ENCODE measurements around the gene RPL39. TPM values are rescaled to one million over a fixed set of nuclear protein-coding genes. Genes with fewer than 3 reads are reported as not detected.
"Not testable (repeated sequence)": the region's sequence is repeated elsewhere in the genome, so short reads cannot be mapped to it uniquely, and the experiment has no call there.

RPL39 gene
- total and polyA plus RNA-seq, 2 experiments from 2014 or later = 2,910 to 2,912 TPM

GRCh38 chrX:119824221-119824620, 32.8 kb upstream of the RPL39 start:
- H3K27ac ChIP-seq (ENCODE audit: low read depth); H3K9me2 ChIP-seq (ENCODE audit: insufficient read depth); H3K4me1 ChIP-seq (ENCODE audit: insufficient read depth); ATAC-seq; H3F3A ChIP-seq (replicated peaks; ENCODE audit: low read depth); DNase-seq (ENCODE audit: low spot score); H3K27me3 Mint-ChIP-seq (ENCODE audit: insufficient read depth, low read depth, poor library complexity); H2AFZ ChIP-seq; H3K27me3 ChIP-seq (ENCODE audit: insufficient read depth); H3K4me2 ChIP-seq; H3K4me3 Mint-ChIP-seq; H4K20me1 ChIP-seq (replicated peaks; ENCODE audit: insufficient read depth); H3K79me2 ChIP-seq (replicated peaks; ENCODE audit: insufficient read depth); H3K4me3 ChIP-seq; H3K9me3 Mint-ChIP-seq; H3K36me3 ChIP-seq (ENCODE audit: insufficient read depth); H3K27ac Mint-ChIP-seq; H3K36me3 Mint-ChIP-seq (ENCODE audit: low read depth); H3K4me1 Mint-ChIP-seq: not testable (repeated sequence)

GRCh38 chrX:119821703-119822102, 30.3 kb upstream of the RPL39 start:
- not testable (repeated sequence) for H3K9me3 Mint-ChIP-seq; H3K4me1 Mint-ChIP-seq; H4K20me1 ChIP-seq (replicated peaks; ENCODE audit: insufficient read depth); H2AFZ ChIP-seq; H3K36me3 ChIP-seq (ENCODE audit: insufficient read depth); H3K4me3 Mint-ChIP-seq; H3K36me3 Mint-ChIP-seq (ENCODE audit: low read depth); H3K27me3 ChIP-seq (ENCODE audit: insufficient read depth); H3K79me2 ChIP-seq (replicated peaks; ENCODE audit: insufficient read depth); H3K27me3 Mint-ChIP-seq (ENCODE audit: insufficient read depth, low read depth, poor library complexity); H3K27ac ChIP-seq (ENCODE audit: low read depth); H3K4me2 ChIP-seq; DNase-seq (ENCODE audit: low spot score); H3K4me1 ChIP-seq (ENCODE audit: insufficient read depth); H3F3A ChIP-seq (replicated peaks; ENCODE audit: low read depth); H3K27ac Mint-ChIP-seq; H3K4me3 ChIP-seq; H3K9me2 ChIP-seq (ENCODE audit: insufficient read depth); ATAC-seq

- Histone ChIP-seq H3K27ac (ENCODE audit: low read depth) (no peak overlapping the region), H3K4me1 (ENCODE audit: insufficient read depth) (no peaks in the 10 kb centered on the region), H3K27me3 (ENCODE audit: insufficient read depth) (no peaks in the 10 kb centered on the region), H3K36me3 (ENCODE audit: insufficient read depth) (no peaks in the 10 kb centered on the region), H3F3A (replicated peaks; ENCODE audit: low read depth) (no peaks in the 10 kb centered on the region), H3K4me3 (no peak overlapping the region), H4K20me1 (replicated peaks; ENCODE audit: insufficient read depth) (no peaks in the 10 kb centered on the region), H3K4me2 (no peak overlapping the region), H3K9me2 (ENCODE audit: insufficient read depth) (no peaks in the 10 kb centered on the region), H2AFZ (no peak overlapping the region), H3K79me2 (replicated peaks; ENCODE audit: insufficient read depth) (no peaks in the 10 kb centered on the region)
- peaks cover 2% of the 10 kb centered on the region for H3K27me3 Mint-ChIP-seq (ENCODE audit: insufficient read depth, low read depth, poor library complexity)
- no peak overlapping the region for H3K4me3 Mint-ChIP-seq
- no peak overlapping the region for H3K27ac Mint-ChIP-seq
- DNase-seq (ENCODE audit: low spot score) (no peak), ATAC-seq (no peak)
- no peaks in the 10 kb centered on the region for H3K36me3 Mint-ChIP-seq (ENCODE audit: low read depth)
- no peaks in the 10 kb centered on the region for H3K9me3 Mint-ChIP-seq
- no peaks in the 10 kb centered on the region for H3K4me1 Mint-ChIP-seq
- TF ChIP-seq EZH2phosphoT487 (IDR thresholded peaks at IDR 0.05; ENCODE audit: unreplicated experiment) (no peak), CTCF (conservative IDR thresholded peaks at IDR 0.05; ENCODE audit: low read depth in 2 of 2) (no peak), STAT1 (IDR thresholded peaks at IDR 0.05; ENCODE audit: unreplicated experiment) (no peak), ZNF331 (CRISPR knock-in tag; IDR thresholded peaks at IDR 0.05; ENCODE audit: low read depth) (no peak), ZNF114 (CRISPR knock-in tag; IDR thresholded peaks at IDR 0.05) (no peak), NANOG (IDR thresholded peaks at IDR 0.05; ENCODE audit: borderline replicate concordance) (no peak), REST (IDR thresholded peaks at IDR 0.05; ENCODE audit: unreplicated experiment) (no peak), CREB1 (CRISPR knock-in tag; IDR thresholded peaks at IDR 0.05; ENCODE audit: low read depth) (no peak), EZH2 (IDR thresholded peaks at IDR 0.05; ENCODE audit: low read depth, unreplicated experiment) (no peak)
Observed at GRCh38 chrX:119817130-119817690, 25.8 kb upstream of the RPL39 start.
